Measurements from ENCODE around the gene MYH7. TPM values are rescaled to one million over a fixed set of nuclear protein-coding genes. Genes with fewer than 3 reads are reported as not detected.
"Not testable (repeated sequence)": the region's sequence is repeated elsewhere in the genome, so short reads cannot be mapped to it uniquely, and the experiment has no call there.

The MYH7 gene
- polyA plus RNA-seq, 1 experiment, result not detected

DNA sequence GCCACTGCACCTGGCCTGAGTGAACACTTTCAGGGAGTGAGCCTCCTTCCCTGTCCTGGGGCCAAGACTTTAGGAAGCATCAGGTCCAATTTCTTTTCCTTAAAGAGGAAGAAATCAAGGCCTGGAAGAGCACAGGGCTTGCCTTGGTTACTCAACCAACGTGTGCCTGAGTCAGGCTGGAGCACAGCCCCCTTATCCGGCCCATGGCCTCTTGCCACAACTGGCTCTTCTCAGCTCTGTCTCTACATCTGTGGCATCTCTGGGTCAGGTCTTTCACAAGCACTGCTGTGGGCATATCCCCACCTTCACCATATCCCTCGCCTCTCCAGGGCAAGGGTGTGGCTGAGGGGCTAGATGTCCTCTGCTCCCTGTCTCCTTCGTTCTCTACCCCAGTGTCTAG is 34.2 kb downstream of the MYH7 start:
- Histone ChIP-seq H3K4me3 (ENCODE audit: low read depth, low read length) (no peak overlapping the region), H3K27me3 (ENCODE audit: control insufficient read depth, insufficient read depth, low read length) (peaks cover 3% of the 10 kb centered on the region), H3K27ac (ENCODE audit: low read depth, low read length) (no peak overlapping the region), H3K9me3 (ENCODE audit: control insufficient read depth, insufficient read depth, low read length) (no peaks in the 10 kb centered on the region)
- TF ChIP-seq, protein P1, sequence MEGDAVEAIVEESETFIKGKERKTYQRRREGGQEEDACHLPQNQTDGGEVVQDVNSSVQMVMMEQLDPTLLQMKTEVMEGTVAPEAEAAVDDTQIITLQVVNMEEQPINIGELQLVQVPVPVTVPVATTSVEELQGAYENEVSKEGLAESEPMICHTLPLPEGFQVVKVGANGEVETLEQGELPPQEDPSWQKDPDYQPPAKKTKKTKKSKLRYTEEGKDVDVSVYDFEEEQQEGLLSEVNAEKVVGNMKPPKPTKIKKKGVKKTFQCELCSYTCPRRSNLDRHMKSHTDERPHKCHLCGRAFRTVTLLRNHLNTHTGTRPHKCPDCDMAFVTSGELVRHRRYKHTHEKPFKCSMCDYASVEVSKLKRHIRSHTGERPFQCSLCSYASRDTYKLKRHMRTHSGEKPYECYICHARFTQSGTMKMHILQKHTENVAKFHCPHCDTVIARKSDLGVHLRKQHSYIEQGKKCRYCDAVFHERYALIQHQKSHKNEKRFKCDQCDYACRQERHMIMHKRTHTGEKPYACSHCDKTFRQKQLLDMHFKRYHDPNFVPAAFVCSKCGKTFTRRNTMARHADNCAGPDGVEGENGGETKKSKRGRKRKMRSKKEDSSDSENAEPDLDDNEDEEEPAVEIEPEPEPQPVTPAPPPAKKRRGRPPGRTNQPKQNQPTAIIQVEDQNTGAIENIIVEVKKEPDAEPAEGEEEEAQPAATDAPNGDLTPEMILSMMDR (IDR thresholded peaks at IDR 0.05; ENCODE audit: low read depth, low read length), result no peak
- CTCF ChIA-PET, result no interaction called here
- POLR2A ChIA-PET, result no interaction called here
- no peak for DNase-seq (ENCODE audit: low read depth, low spot score)

DNA sequence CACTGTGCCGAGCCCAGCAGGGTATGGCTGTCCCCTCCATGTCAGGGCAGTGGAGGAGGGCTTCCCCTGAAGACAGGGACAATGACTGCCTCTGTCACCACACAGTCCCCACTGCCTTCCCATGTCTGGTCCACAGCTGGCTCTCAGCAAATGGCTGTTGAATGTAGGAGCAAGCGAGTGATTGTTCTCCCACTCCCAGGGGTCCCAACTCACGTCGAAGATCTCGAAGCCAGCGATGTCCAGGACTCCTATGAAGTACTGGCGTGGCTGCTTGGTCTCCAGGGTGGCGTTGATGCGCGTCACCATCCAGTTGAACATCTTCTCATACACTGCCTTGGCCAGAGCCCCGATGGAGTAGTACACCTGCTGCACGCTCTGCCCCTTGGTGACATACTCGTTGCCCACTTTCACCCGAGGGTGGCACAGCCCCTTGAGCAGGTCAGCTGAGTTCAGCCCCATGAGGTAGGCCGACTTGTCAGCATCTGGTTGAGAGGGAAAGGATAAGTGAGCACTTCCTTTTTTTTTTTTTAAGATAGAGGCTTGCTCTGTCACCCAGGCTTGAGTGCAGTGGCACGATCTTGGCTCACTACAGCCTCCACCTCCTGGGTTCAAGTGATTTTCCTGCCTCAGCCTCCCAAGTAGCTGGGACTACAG is 34.8 kb downstream of the MYH7 start:
- CTCF ChIA-PET; DNase-seq (ENCODE audit: low read depth, low spot score); H3K27ac ChIP-seq (ENCODE audit: low read depth, low read length); H3K4me3 ChIP-seq (ENCODE audit: low read depth, low read length); H3K9me3 ChIP-seq (ENCODE audit: control insufficient read depth, insufficient read depth, low read length); H3K27me3 ChIP-seq (ENCODE audit: control insufficient read depth, insufficient read depth, low read length); POLR2A ChIA-PET: not testable (repeated sequence)

DNA sequence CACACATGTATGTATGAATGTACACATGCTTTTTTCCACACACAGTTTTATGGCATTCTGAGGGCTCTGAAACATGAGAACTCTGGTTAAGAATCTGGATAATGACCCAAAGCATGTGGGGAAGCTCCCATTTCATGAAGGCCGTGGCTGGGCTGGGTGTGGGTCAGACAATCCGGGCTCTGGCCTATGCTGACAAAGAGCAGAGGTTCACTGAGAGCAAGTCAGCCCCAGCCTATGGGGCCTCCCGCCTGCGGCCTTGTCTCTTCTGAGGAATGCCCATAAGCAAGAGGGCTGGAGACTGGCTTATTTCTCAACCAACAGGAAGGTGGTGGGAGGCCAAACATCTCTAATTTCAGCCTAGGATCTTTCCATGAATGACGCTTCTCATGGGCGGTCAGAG is 35.9 kb downstream of the MYH7 start:
- H3K9me3 ChIP-seq (ENCODE audit: control insufficient read depth, insufficient read depth, low read length), result no peaks in the 10 kb centered on the region
- DNase-seq (ENCODE audit: low read depth, low spot score), result no peak
- no peak overlapping the region for H3K4me3 ChIP-seq (ENCODE audit: low read depth, low read length)
- ChIA-PET POLR2A (no interaction called here), CTCF (no interaction called here)
- no peak overlapping the region for H3K27ac ChIP-seq (ENCODE audit: low read depth, low read length)
- peaks cover 5% of the 10 kb centered on the region for H3K27me3 ChIP-seq (ENCODE audit: control insufficient read depth, insufficient read depth, low read length)
- TF ChIP-seq, protein P1 (IDR thresholded peaks at IDR 0.05; ENCODE audit: low read depth, low read length), result no peak

DNA sequence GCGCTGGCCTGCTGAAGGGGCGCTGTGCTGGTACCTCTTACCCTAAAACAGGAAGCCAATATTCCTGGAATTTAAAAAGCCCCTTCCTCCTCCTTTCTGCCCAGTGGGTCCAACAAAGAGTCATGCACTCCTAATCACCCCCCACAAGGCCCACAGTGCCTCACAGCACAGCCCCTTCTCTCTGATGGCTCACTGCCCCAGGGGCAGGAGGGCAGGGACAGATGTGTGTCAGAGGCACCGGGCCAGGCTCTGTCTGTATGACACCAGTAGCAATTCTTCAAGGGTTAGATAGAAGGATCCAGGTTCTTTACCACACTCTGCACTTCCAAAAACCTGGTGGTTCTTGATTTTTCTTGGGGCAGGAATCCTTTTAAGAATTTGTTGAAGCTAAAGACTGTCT is 36.3 kb downstream of the MYH7 start:
- ChIA-PET CTCF (no interaction called here), POLR2A (no interaction called here)
- Histone ChIP-seq H3K27ac (ENCODE audit: low read depth, low read length) (no peak overlapping the region), H3K27me3 (ENCODE audit: control insufficient read depth, insufficient read depth, low read length) (peaks cover 5% of the 10 kb centered on the region), H3K9me3 (ENCODE audit: control insufficient read depth, insufficient read depth, low read length) (no peaks in the 10 kb centered on the region), H3K4me3 (ENCODE audit: low read depth, low read length) (no peak overlapping the region)
- TF ChIP-seq, protein P1 (IDR thresholded peaks at IDR 0.05; ENCODE audit: low read depth, low read length), result no peak
- DNase-seq (ENCODE audit: low read depth, low spot score), result no peak

DNA sequence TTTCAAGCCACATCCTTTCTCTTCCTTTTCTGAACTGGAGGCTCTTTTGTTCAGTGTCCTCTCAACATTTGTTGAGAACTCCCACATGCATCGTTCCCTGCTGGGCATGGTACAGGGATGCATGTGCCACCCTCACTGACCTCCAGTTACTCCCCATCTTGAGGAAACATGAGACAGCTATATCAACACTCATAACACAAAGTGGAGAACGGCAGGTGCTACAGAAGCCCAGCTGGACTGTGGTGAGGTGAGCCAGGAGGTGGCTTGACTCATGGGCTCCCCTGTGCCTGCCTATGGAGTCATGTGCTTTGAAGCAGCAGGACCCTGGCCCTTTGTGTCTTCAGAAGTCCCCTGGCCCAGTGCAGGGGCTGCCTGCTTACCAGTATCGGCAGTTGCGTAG is 37.1 kb downstream of the MYH7 start:
- POLR2A ChIA-PET, result no interaction called here
- no peak for DNase-seq (ENCODE audit: low read depth, low spot score)
- peaks cover 5% of the 10 kb centered on the region for H3K27me3 ChIP-seq (ENCODE audit: control insufficient read depth, insufficient read depth, low read length)
- TF ChIP-seq, protein P1 (IDR thresholded peaks at IDR 0.05; ENCODE audit: low read depth, low read length), result no peak
- H3K4me3 ChIP-seq (ENCODE audit: low read depth, low read length), result no peak overlapping the region
- H3K27ac ChIP-seq (ENCODE audit: low read depth, low read length), result no peak overlapping the region
- CTCF ChIA-PET, result no interaction called here
- H3K9me3 ChIP-seq (ENCODE audit: control insufficient read depth, insufficient read depth, low read length), result no peaks in the 10 kb centered on the region

All from AG04450 (cell line).